Neural cell (in vitro differentiated cells): Measurements from ENCODE around the gene GREM1. TPM values are rescaled to one million over a fixed set of nuclear protein-coding genes. Genes with fewer than 3 reads are reported as not detected.

Source experiments
- H2AFZ ChIP-seq: fragments of 200-600, 300-800 bp; sonication (generic), shearing (Covaris generic); 2 replicates; pipeline ENCODE4 v1.6.0; 2014; ENCODE audit warnings: low read depth, mild to moderate bottlenecking, antibody characterized with exemption, low read length, moderate library complexity
- H3F3A ChIP-seq: fragments of 200-600 bp; shearing (Covaris generic); 2 replicates; pipeline ENCODE4 v1.6.1; 2016; ENCODE audit warnings: mild to moderate bottlenecking, moderate library complexity, mixed read lengths, antibody characterized with exemption, low read length; ENCODE audit not compliant: insufficient read depth, poor library complexity, severe bottlenecking
- H3K27ac ChIP-seq: fragments of 200-600, 300-800 bp; sonication (generic), shearing (Covaris generic); 2 replicates; pipeline ENCODE4 v1.5.1; 2014; ENCODE audit warnings: mild to moderate bottlenecking, low read length, moderate library complexity
- H3K27me3 ChIP-seq: fragments of 300-800, 200-600 bp; sonication (generic), shearing (Covaris generic); 2 replicates; pipeline ENCODE4 v1.6.0; 2014; ENCODE audit warnings: mild to moderate bottlenecking, low read depth, low read length, moderate library complexity; ENCODE audit not compliant: insufficient read depth
- H3K36me3 ChIP-seq: fragments of 300-800, 200-600 bp; sonication (generic), shearing (Covaris generic); 2 replicates; pipeline ENCODE4 v1.5.1; 2014; ENCODE audit warnings: mild to moderate bottlenecking, antibody characterized with exemption, low read length, moderate library complexity; ENCODE audit not compliant: insufficient read depth
- H3K4me2 ChIP-seq: fragments of 300-800, 200-600 bp; sonication (generic), shearing (Covaris generic); 2 replicates; pipeline ENCODE4 v1.6.0; 2014; ENCODE audit warnings: mild to moderate bottlenecking, low read length
- H3K4me3 ChIP-seq: fragments of 300-800, 200-600 bp; sonication (generic), shearing (Covaris generic); 2 replicates; pipeline ENCODE4 v1.5.1; 2014; ENCODE audit warnings: mild to moderate bottlenecking, low read length, moderate library complexity
- H3K79me2 ChIP-seq: fragments of 200-600 bp; shearing (Covaris generic); replicated peaks from 2 replicates; pipeline ENCODE4 v1.6.0; 2014; ENCODE audit warnings: mild to moderate bottlenecking, low read length, moderate library complexity; ENCODE audit not compliant: insufficient read depth
- H3K9ac ChIP-seq: fragments of 300-800, 200-600 bp; sonication (generic), shearing (Covaris generic); 2 replicates; pipeline ENCODE4 v1.6.1; 2016; ENCODE audit warnings: mild to moderate bottlenecking, low read length, mixed read lengths
- H3K9me2 ChIP-seq: fragments of 200-600 bp; shearing (Covaris generic); 2 replicates; pipeline ENCODE4 v1.6.1; 2016; ENCODE audit warnings: mild to moderate bottlenecking, low read length, mixed read lengths; ENCODE audit not compliant: insufficient read depth
- H3K9me3 ChIP-seq: fragments of 200-600, 300-800 bp; sonication (generic), shearing (Covaris generic); 2 replicates; pipeline ENCODE4 v1.6.1; 2016; ENCODE audit warnings: mild to moderate bottlenecking, mixed run types, low read length, moderate library complexity, mixed read lengths
- H4K20me1 ChIP-seq: fragments of 200-600 bp; shearing (Covaris generic); 2 replicates; pipeline ENCODE4 v1.6.1; 2016; ENCODE audit warnings: mild to moderate bottlenecking, mixed run types; ENCODE audit not compliant: insufficient read depth
- EP300 ChIP-seq: fragments of 450-650 bp; conservative IDR thresholded peaks from 2 replicates; pipeline ENCODE4 v1.6.1; 2014; ENCODE audit warnings: antibody characterized with exemption, mild to moderate bottlenecking, moderate library complexity; ENCODE audit not compliant: poor library complexity, severe bottlenecking
- EZH2 ChIP-seq: fragments of 200-600, 300-800 bp; shearing (Covaris generic), sonication (generic); IDR thresholded peaks from 2 replicates; pipeline ENCODE4 v1.6.1; 2014; ENCODE audit warnings: antibody characterized with exemption, low read length, borderline replicate concordance, mild to moderate bottlenecking; ENCODE audit not compliant: insufficient read depth, poor library complexity, severe bottlenecking
- MXI1 ChIP-seq: fragments of 450-650 bp; conservative IDR thresholded peaks from 2 replicates; pipeline ENCODE4 v1.6.1; 2014; ENCODE audit warnings: antibody characterized with exemption, mild to moderate bottlenecking; ENCODE audit not compliant: poor library complexity, severe bottlenecking
- POLR2AphosphoS5 ChIP-seq: IDR thresholded peaks from 2 replicates; pipeline ENCODE4 v1.6.1; 2012
- RAD21 ChIP-seq: fragments of 450-650 bp; conservative IDR thresholded peaks from 2 replicates; pipeline ENCODE4 v1.6.1; 2014; ENCODE audit warnings: antibody characterized with exemption, mild to moderate bottlenecking, moderate library complexity
- REST ChIP-seq: IDR thresholded peaks from 2 replicates; pipeline ENCODE4 v1.6.1; 2012; ENCODE audit warnings: borderline replicate concordance
- SMC3 ChIP-seq: fragments of 450-650 bp; conservative IDR thresholded peaks from 2 replicates; pipeline ENCODE4 v1.6.1; 2014; ENCODE audit warnings: antibody characterized with exemption, mild to moderate bottlenecking, moderate library complexity; ENCODE audit not compliant: poor library complexity
- TAF1 ChIP-seq: IDR thresholded peaks from 2 replicates; pipeline ENCODE4 v1.6.1; 2012; ENCODE audit warnings: low read depth
- polyA plus RNA-seq: library from polyadenylated mRNA; depleted of rRNA; stranded (reverse); fragments of >200 nt; gene quantifications from 2 replicates; pipeline ENCODE4 v1.2.3, GENCODE V29; 2014
- TF ChIP-seq, protein P1 (sequence below): fragments of 450-650 bp; IDR thresholded peaks from 2 replicates; pipeline ENCODE4 v1.5.1; 2014; ENCODE audit warnings: antibody characterized with exemption, mild to moderate bottlenecking, moderate library complexity; ENCODE audit not compliant: poor library complexity, severe bottlenecking

Gene GREM1
- polyA plus RNA-seq, 1 donor from 2014 or later = 0.16 TPM

DNA sequence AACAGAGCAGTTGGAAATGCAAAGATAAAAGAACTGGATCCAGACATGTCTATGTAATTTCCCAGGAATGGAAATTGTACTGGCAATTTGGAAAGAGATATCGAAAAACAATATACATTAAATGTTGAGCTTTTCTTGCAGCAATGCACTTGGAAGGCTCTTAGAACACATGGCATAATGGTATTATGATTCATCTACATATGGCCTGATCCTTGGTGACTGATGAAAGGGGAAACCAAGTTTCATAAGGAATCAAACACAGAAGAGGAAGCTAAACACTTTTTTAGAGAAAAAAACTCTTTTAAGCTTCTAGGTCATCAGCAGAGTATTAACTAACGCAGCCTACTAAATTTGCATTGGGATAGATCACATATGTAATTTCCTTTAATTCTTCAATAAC lies 12.4 kb upstream of the GREM1 start:
- Histone ChIP-seq H3K27me3 (no peaks in the 10 kb centered on the region), H2AFZ (no peak overlapping the region), H3K4me3 (no peak overlapping the region), H4K20me1 (no peaks in the 10 kb centered on the region), H3K4me2 (no peak overlapping the region), H3K79me2 (no peaks in the 10 kb centered on the region), H3K9me3 (no peaks in the 10 kb centered on the region), H3K36me3 (no peaks in the 10 kb centered on the region), H3K9me2 (no peaks in the 10 kb centered on the region), H3K9ac (no peak overlapping the region), H3F3A (no peaks in the 10 kb centered on the region), H3K27ac (no peak overlapping the region)
- no peak for TF ChIP-seq REST
- TF ChIP-seq EP300 = no peak
- TF ChIP-seq, protein P1, sequence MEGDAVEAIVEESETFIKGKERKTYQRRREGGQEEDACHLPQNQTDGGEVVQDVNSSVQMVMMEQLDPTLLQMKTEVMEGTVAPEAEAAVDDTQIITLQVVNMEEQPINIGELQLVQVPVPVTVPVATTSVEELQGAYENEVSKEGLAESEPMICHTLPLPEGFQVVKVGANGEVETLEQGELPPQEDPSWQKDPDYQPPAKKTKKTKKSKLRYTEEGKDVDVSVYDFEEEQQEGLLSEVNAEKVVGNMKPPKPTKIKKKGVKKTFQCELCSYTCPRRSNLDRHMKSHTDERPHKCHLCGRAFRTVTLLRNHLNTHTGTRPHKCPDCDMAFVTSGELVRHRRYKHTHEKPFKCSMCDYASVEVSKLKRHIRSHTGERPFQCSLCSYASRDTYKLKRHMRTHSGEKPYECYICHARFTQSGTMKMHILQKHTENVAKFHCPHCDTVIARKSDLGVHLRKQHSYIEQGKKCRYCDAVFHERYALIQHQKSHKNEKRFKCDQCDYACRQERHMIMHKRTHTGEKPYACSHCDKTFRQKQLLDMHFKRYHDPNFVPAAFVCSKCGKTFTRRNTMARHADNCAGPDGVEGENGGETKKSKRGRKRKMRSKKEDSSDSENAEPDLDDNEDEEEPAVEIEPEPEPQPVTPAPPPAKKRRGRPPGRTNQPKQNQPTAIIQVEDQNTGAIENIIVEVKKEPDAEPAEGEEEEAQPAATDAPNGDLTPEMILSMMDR = no peak
- TF ChIP-seq EZH2 = no peak
- no peak for TF ChIP-seq MXI1
- no peak for TF ChIP-seq SMC3
- no peak for TF ChIP-seq RAD21
- no peak for TF ChIP-seq TAF1
- no peak for TF ChIP-seq POLR2AphosphoS5

DNA sequence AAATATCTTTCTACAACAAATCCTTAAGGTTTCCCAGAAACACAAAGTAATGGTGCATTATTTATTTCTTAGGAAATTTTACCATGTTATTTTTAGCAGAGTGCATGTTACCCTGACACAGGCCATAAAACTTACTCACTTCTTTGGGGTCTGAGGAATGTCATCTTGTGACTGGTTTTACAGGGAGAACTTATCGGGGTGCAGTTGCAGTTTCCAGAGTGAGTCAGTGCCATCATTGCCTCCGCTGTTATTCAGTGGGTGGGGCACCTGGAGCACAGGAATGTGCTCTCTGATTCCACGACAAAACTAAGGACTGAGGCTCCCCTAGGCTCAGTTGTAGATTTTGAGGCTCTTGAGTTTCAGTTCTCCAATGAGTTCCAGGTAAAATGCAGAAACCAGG lies 11.1 kb upstream of the GREM1 start:
- no peaks in the 10 kb centered on the region for H3F3A ChIP-seq
- H3K27ac ChIP-seq = no peak overlapping the region
- no peaks in the 10 kb centered on the region for H4K20me1 ChIP-seq
- H2AFZ ChIP-seq = no peak overlapping the region
- TF ChIP-seq RAD21 = no peak
- TF ChIP-seq REST = no peak
- TF ChIP-seq TAF1 = no peak
- TF ChIP-seq POLR2AphosphoS5 = no peak
- no peak for TF ChIP-seq MXI1
- TF ChIP-seq SMC3 = no peak
- TF ChIP-seq EZH2 = no peak
- no peak for TF ChIP-seq EP300
- TF ChIP-seq, protein P1 = no peak
- no peaks in the 10 kb centered on the region for H3K79me2 ChIP-seq
- H3K9me2 ChIP-seq = no peaks in the 10 kb centered on the region
- H3K9me3 ChIP-seq = no peaks in the 10 kb centered on the region
- H3K4me2 ChIP-seq = no peak overlapping the region
- no peak overlapping the region for H3K9ac ChIP-seq
- no peak overlapping the region for H3K4me3 ChIP-seq
- no peaks in the 10 kb centered on the region for H3K27me3 ChIP-seq
- H3K36me3 ChIP-seq = no peaks in the 10 kb centered on the region
